ENCODE results near the gene TP53BP1.

Gene TP53BP1

GRCh38 chr15:43487271-43487895 lies 5.6 kb downstream of the TP53BP1 start:
- DNase-seq = no peak

GRCh38 chr15:43484455-43484854 lies 8.5 kb downstream of the TP53BP1 start:
- DNase-seq = no peak

- DNase-seq = no peak
These were observed 9.4 kb downstream of the TP53BP1 start for GRCh38 chr15:43483297-43484128.

- no peak for DNase-seq
These were observed 19.1 kb downstream of the TP53BP1 start for GRCh38 chr15:43473885-43474284.

- no peak for DNase-seq
These were observed 21.0 kb downstream of the TP53BP1 start for GRCh38 chr15:43471975-43472374.

- peak; percentile 51 for DNase-seq
These were observed 23.1 kb downstream of the TP53BP1 start for GRCh38 chr15:43469867-43470266.

GRCh38 chr15:43465100-43465499 lies 27.9 kb downstream of the TP53BP1 start:
- DNase-seq = no peak

- DNase-seq = no peak
These were observed 29.0 kb downstream of the TP53BP1 start for GRCh38 chr15:43463998-43464397.

GRCh38 chr15:43463507-43463906 lies 29.4 kb downstream of the TP53BP1 start:
- no peak for DNase-seq

GRCh38 chr15:43449981-43450380 lies 43.0 kb downstream of the TP53BP1 start:
- DNase-seq = no peak

GRCh38 chr15:43446344-43446743 lies 46.6 kb downstream of the TP53BP1 start:
- DNase-seq = no peak

GRCh38 chr15:43441316-43441715 lies 51.6 kb downstream of the TP53BP1 start:
- peak; percentile 71 for DNase-seq

- peak; percentile 86 for DNase-seq
These were observed 52.2 kb downstream of the TP53BP1 start for GRCh38 chr15:43440721-43441281.

- no peak for DNase-seq
These were observed 53.7 kb downstream of the TP53BP1 start for GRCh38 chr15:43439268-43439667.

- DNase-seq = no peak
These were observed 56.6 kb downstream of the TP53BP1 start for GRCh38 chr15:43436395-43436794.

- no peak for DNase-seq
These were observed 58.5 kb downstream of the TP53BP1 start for GRCh38 chr15:43434446-43434845.

- DNase-seq = no peak
These were observed 59.2 kb downstream of the TP53BP1 start for GRCh38 chr15:43433661-43434303.

GRCh38 chr15:43433165-43433564 lies 59.8 kb downstream of the TP53BP1 start:
- no peak for DNase-seq

GRCh38 chr15:43429687-43430086 lies 63.3 kb downstream of the TP53BP1 start:
- DNase-seq = no peak

GRCh38 chr15:43423793-43424192 lies 69.2 kb downstream of the TP53BP1 start:
- no peak for DNase-seq

GRCh38 chr15:43420876-43421275 lies 72.1 kb downstream of the TP53BP1 start:
- DNase-seq = no peak

- no peak for DNase-seq
These were observed 72.5 kb downstream of the TP53BP1 start for GRCh38 chr15:43420435-43420834.

- DNase-seq = no peak
These were observed 78.8 kb downstream of the TP53BP1 start for GRCh38 chr15:43414196-43414595.

- no peak for DNase-seq
These were observed 80.9 kb downstream of the TP53BP1 start for GRCh38 chr15:43412096-43412495.
